T-helper 1 cell treated with Interleukin-12 subunit alpha and Interleukin-12 subunit beta and Interleukin-4 antibody, amounts not matched to agents 30 μg/mL and 1 μg/mL, for 36 hours (primary cell): ENCODE data around the gene MDH2.
"Not testable (repeated sequence)": the region's sequence is repeated elsewhere in the genome, so short reads cannot be mapped to it uniquely, and the experiment has no call there.

Experiments used
- H3K27ac Mint-ChIP-seq: one replicate; pipeline ENCODE4 v1.8.0; 2021; ENCODE audit warnings: mild to moderate bottlenecking, mixed read lengths
- H3K27me3 Mint-ChIP-seq: one replicate; pipeline ENCODE4 v1.8.0; 2021; ENCODE audit warnings: low read depth, mixed read lengths
- H3K36me3 Mint-ChIP-seq: one replicate; pipeline ENCODE4 v1.8.0; 2021; ENCODE audit warnings: low read depth, mixed read lengths
- H3K4me1 Mint-ChIP-seq: one replicate; pipeline ENCODE4 v1.8.0; 2021; ENCODE audit warnings: low read depth, mixed read lengths
- H3K4me3 Mint-ChIP-seq: one replicate; pipeline ENCODE4 v1.8.0; 2021; ENCODE audit warnings: mild to moderate bottlenecking, moderate library complexity, mixed read lengths
- H3K9me3 Mint-ChIP-seq: one replicate; pipeline ENCODE4 v1.8.0; 2021; ENCODE audit warnings: mixed read lengths

MDH2 gene

DNA sequence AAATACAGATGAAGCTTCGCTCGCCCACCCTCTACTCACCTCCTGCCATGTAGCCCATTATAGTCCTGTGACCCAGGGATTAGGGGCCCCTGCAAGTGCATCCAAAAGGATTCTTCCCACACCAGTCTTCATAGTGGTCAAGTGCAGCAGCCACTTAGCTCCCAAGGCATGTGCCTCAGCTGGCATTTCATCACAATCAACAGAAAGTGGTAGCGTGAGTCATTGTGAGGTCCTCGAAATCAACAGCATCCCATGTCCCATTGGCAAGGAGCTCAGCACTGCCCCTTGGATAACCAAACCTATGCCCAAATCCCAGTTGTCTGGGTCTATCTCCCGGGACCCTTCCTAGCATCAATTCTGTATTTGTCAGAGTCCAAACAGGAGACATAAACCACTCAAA is 45.6 kb downstream of the MDH2 start:
- not testable (repeated sequence) for H3K27ac Mint-ChIP-seq, H3K4me1 Mint-ChIP-seq, H3K27me3 Mint-ChIP-seq, H3K9me3 Mint-ChIP-seq, H3K36me3 Mint-ChIP-seq, H3K4me3 Mint-ChIP-seq

DNA sequence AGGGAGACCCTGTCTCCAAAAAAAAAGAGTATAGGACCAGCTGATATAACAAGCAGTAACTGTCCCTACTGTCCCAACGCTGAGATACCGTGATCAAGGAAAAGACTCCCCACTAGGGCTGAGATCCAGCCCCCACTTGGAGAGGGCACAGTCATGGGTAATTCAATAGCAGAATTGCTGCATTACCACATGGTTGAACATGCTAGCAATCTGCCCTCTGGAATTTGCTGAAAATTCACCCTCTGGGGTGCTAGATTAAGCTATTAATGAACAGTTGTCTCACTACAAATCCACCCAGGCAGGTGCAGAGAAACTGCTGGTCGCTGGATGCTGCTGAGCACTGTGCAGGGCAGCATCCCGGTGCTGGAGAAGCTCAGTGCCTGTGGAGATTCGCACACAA is 46.4 kb downstream of the MDH2 start:
- H3K27me3 Mint-ChIP-seq, H3K4me3 Mint-ChIP-seq, H3K27ac Mint-ChIP-seq, H3K36me3 Mint-ChIP-seq, H3K4me1 Mint-ChIP-seq, H3K9me3 Mint-ChIP-seq: not testable (repeated sequence)

DNA sequence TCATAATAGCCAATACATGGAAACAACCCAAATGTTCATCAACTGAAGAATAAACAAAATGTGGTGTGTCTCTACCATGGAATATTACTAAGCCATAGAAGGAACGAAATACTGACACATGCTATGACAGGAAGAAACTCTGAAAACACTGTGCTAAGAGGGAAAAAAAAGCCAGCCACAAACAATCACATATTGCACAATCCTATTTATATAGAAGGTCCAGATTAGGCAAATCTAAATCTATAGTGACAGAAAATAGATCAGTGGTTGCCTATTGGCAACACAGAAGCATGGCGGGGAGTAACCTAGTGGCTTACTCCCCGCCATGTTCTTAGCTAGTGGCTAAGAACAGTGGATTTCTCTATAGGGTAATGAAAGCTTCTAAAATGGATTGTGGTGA is 48.0 kb downstream of the MDH2 start:
- Mint-ChIP-seq H3K27ac (no peak overlapping the region), H3K27me3 (no peaks in the 10 kb centered on the region), H3K36me3 (peaks cover 1% of the 10 kb centered on the region), H3K4me3 (no peak overlapping the region), H3K9me3 (no peaks in the 10 kb centered on the region), H3K4me1 (no peaks in the 10 kb centered on the region)

GRCh38 chr7:76101693-76102437 is 54.0 kb downstream of the MDH2 start:
- not testable (repeated sequence) for H3K27me3 Mint-ChIP-seq, H3K27ac Mint-ChIP-seq, H3K4me1 Mint-ChIP-seq, H3K9me3 Mint-ChIP-seq, H3K4me3 Mint-ChIP-seq, H3K36me3 Mint-ChIP-seq

- H3K36me3 Mint-ChIP-seq, H3K9me3 Mint-ChIP-seq: not testable (repeated sequence)
These were observed 55.9 kb downstream of the MDH2 start for GRCh38 chr7:76103788-76104187.

GRCh38 chr7:76106130-76106529 is 58.2 kb downstream of the MDH2 start:
- H3K4me1 Mint-ChIP-seq, H3K36me3 Mint-ChIP-seq: not testable (repeated sequence)

More at GRCh38 chr7:76103788-76104187, 55.9 kb downstream of the MDH2 start:
- H3K4me1 Mint-ChIP-seq, H3K4me3 Mint-ChIP-seq, H3K27me3 Mint-ChIP-seq, H3K27ac Mint-ChIP-seq: not testable (repeated sequence)

DNA sequence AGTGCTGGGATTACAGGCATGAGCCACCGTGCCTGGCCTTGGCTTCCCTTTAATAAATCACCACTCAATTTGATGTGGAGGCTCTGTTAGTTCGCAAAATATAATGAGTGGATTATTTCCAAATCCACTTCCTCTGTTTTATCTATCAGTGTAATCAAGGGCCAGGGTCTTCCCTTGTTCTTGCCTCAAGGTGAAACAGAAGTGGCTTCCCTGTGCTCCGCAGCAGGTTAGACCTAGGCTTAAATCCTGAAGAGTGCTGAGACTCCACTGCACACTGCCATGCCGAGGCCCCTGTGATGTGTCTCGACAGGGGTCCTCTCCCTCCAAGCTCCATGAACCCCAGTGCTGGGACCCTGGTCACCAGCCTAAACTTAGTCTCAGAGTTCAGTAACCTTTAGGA is 59.0 kb downstream of the MDH2 start:
- no peaks in the 10 kb centered on the region for H3K9me3 Mint-ChIP-seq
- no peaks in the 10 kb centered on the region for H3K27me3 Mint-ChIP-seq
- H3K27ac Mint-ChIP-seq, result no peak overlapping the region
- no peaks in the 10 kb centered on the region for H3K36me3 Mint-ChIP-seq
- peaks cover 2% of the 10 kb centered on the region for H3K4me1 Mint-ChIP-seq
- H3K4me3 Mint-ChIP-seq, result no peak overlapping the region

More at GRCh38 chr7:76106130-76106529, 58.2 kb downstream of the MDH2 start:
- not testable (repeated sequence) for H3K27me3 Mint-ChIP-seq, H3K27ac Mint-ChIP-seq, H3K9me3 Mint-ChIP-seq, H3K4me3 Mint-ChIP-seq

- no peak overlapping the region for H3K27ac Mint-ChIP-seq
- H3K27me3 Mint-ChIP-seq, result no peaks in the 10 kb centered on the region
- H3K36me3 Mint-ChIP-seq, result no peaks in the 10 kb centered on the region
- H3K4me3 Mint-ChIP-seq, result no peak overlapping the region
- H3K4me1 Mint-ChIP-seq, result no peaks in the 10 kb centered on the region
- H3K9me3 Mint-ChIP-seq, result no peaks in the 10 kb centered on the region
These were observed 60.8 kb downstream of the MDH2 start for GRCh38 chr7:76108540-76109233.

GRCh38 chr7:76113042-76113630 is 65.2 kb downstream of the MDH2 start:
- not testable (repeated sequence) for H3K4me1 Mint-ChIP-seq, H3K36me3 Mint-ChIP-seq, H3K4me3 Mint-ChIP-seq, H3K27ac Mint-ChIP-seq, H3K27me3 Mint-ChIP-seq, H3K9me3 Mint-ChIP-seq

DNA sequence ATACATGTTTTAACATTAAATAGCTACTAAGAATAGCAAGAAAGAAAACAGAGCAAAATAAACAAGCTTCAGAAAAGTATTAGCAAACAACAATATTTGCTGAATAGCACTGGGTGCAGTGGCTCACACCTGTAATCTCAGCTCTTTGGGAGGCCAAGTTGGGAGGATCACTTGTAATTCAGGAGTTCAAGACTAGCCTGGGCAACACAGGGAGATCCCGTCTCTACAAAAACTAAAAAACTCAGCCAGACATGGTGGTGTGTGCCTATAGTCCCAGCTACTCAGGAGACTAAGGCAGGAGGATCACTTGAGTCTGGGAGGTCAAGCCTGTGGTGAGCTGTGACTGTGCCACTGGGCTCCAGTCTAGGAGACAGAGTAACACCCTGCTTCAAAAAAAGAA is 66.8 kb downstream of the MDH2 start:
- not testable (repeated sequence) for H3K4me1 Mint-ChIP-seq, H3K27me3 Mint-ChIP-seq, H3K36me3 Mint-ChIP-seq, H3K27ac Mint-ChIP-seq, H3K4me3 Mint-ChIP-seq, H3K9me3 Mint-ChIP-seq
